MM.1S (cell line): ENCODE measurements around the gene IPO11.

Source experiments
- DNase-seq: peaks from one replicate; pipeline ENCODE4 v3.0.0-alpha.2; 2015
- H2AFZ ChIP-seq: fragments of 300-600 bp; sonication (generic); 2 replicates; pipeline ENCODE4 v1.6.0; 2016; ENCODE audit warnings: antibody characterized with exemption, low read length
- H3F3A ChIP-seq: fragments of 300-600 bp; sonication (generic); 2 replicates; pipeline ENCODE4 v1.6.1; 2016; ENCODE audit warnings: mild to moderate bottlenecking, antibody characterized with exemption, low read length, moderate library complexity, mixed read lengths; ENCODE audit not compliant: insufficient read depth
- H3K27ac ChIP-seq: fragments of 300-600 bp; sonication (generic); 2 replicates; pipeline ENCODE4 v1.5.1; 2016; ENCODE audit warnings: mild to moderate bottlenecking, low read length
- H3K27me3 ChIP-seq: fragments of 300-600 bp; sonication (generic); replicated peaks from 2 replicates; pipeline ENCODE4 v1.6.0; 2016; ENCODE audit warnings: low read length; ENCODE audit not compliant: insufficient read depth
- H3K36me3 ChIP-seq: fragments of 300-600 bp; sonication (generic); replicated peaks from 2 replicates; pipeline ENCODE4 v1.6.1; 2016; ENCODE audit warnings: mild to moderate bottlenecking, low read length, mixed read lengths; ENCODE audit not compliant: insufficient read depth
- H3K4me1 ChIP-seq: fragments of 300-600 bp; sonication (generic); 2 replicates; pipeline ENCODE4 v1.6.1; 2016; ENCODE audit warnings: low read length, mixed read lengths
- H3K4me2 ChIP-seq: fragments of 300-600 bp; sonication (generic); 2 replicates; pipeline ENCODE4 v1.6.0; 2016; ENCODE audit warnings: low read depth, low read length
- H3K4me3 ChIP-seq: fragments of 300-600 bp; sonication (generic); 2 replicates; pipeline ENCODE4 v1.5.1; 2016; ENCODE audit warnings: low read length, mixed read lengths
- H3K79me2 ChIP-seq: fragments of 300-600 bp; sonication (generic); 2 replicates; pipeline ENCODE4 v1.6.1; 2016; ENCODE audit warnings: mixed run types, low read length, mixed read lengths
- H3K9ac ChIP-seq: fragments of 300-600 bp; sonication (generic); 2 replicates; pipeline ENCODE4 v1.6.1; 2016; ENCODE audit warnings: low read length, mixed read lengths
- H3K9me2 ChIP-seq: fragments of 300-600 bp; sonication (generic); replicated peaks from 2 replicates; pipeline ENCODE4 v1.6.1; 2016; ENCODE audit warnings: mild to moderate bottlenecking, low read length, mixed read lengths; ENCODE audit not compliant: insufficient read depth
- H3K9me3 ChIP-seq: fragments of 300-600 bp; sonication (generic); replicated peaks from 2 replicates; pipeline ENCODE4 v1.6.1; 2016; ENCODE audit warnings: mild to moderate bottlenecking, low read length, mixed read lengths; ENCODE audit not compliant: insufficient read depth
- H4K20me1 ChIP-seq: fragments of 300-600 bp; sonication (generic); 2 replicates; pipeline ENCODE4 v1.6.1; 2016; ENCODE audit warnings: mild to moderate bottlenecking, low read length, moderate library complexity, mixed read lengths; ENCODE audit not compliant: insufficient read depth
- EZH2 ChIP-seq: fragments of 300-600 bp; sonication (generic); optimal IDR thresholded peaks from 2 replicates; pipeline ENCODE3; 2017; ENCODE audit warnings: low read depth, mild to moderate bottlenecking, antibody characterized with exemption, low read length, mixed read lengths
- EZH2phosphoT487 ChIP-seq: fragments of 300-600 bp; sonication (generic); IDR thresholded peaks from 2 replicates; pipeline ENCODE4 v1.6.1; 2018; ENCODE audit warnings: antibody characterized with exemption, low read length
- TF ChIP-seq, protein P1 (sequence below): fragments of 300-600 bp; sonication (generic); IDR thresholded peaks from 2 replicates; pipeline ENCODE4 v1.5.1; 2016; ENCODE audit warnings: antibody characterized with exemption, low read length, mixed read lengths

Gene IPO11

GRCh38 chr5:62581836-62582597, 169.5 kb downstream of the IPO11 start:
- peaks cover 59% of the 10 kb centered on the region for H3K4me1 ChIP-seq
- TF ChIP-seq EZH2phosphoT487 (no peak), EZH2 (no peak)
- no peak for DNase-seq
- H3K4me2 ChIP-seq: peak overlapping the region; percentile 29; the same call in 1 of the 2 replicates
- no peak overlapping the region for H3K4me3 ChIP-seq
- H3K27ac ChIP-seq: peak overlapping the region; percentile 28; the same call in 1 of the 2 replicates
- peaks cover 18% of the 10 kb centered on the region for H3F3A ChIP-seq
- H3K9me3 ChIP-seq: no peaks in the 10 kb centered on the region
- H3K36me3 ChIP-seq: no peaks in the 10 kb centered on the region
- no peak overlapping the region for H2AFZ ChIP-seq
- H4K20me1 ChIP-seq: no peaks in the 10 kb centered on the region
- no peaks in the 10 kb centered on the region for H3K9me2 ChIP-seq
- no peaks in the 10 kb centered on the region for H3K27me3 ChIP-seq
- peak overlapping the region; percentile 12; the same call in 1 of the 2 replicates for H3K9ac ChIP-seq
- H3K79me2 ChIP-seq: peaks cover 9% of the 10 kb centered on the region; the same call in 1 of the 2 replicates

- Histone ChIP-seq H3K36me3 (no peaks in the 10 kb centered on the region), H3K4me2 (no peak overlapping the region), H3K9me3 (no peaks in the 10 kb centered on the region), H3K9me2 (no peaks in the 10 kb centered on the region), H2AFZ (no peak overlapping the region), H3K4me1 (peaks cover 63% of the 10 kb centered on the region), H3K4me3 (no peak overlapping the region), H3K9ac (no peak overlapping the region), H3K79me2 (peaks cover 8% of the 10 kb centered on the region; the same call in 1 of the 2 replicates), H3F3A (peaks cover 29% of the 10 kb centered on the region), H3K27me3 (no peaks in the 10 kb centered on the region), H4K20me1 (no peaks in the 10 kb centered on the region), H3K27ac (no peak overlapping the region)
- TF ChIP-seq, protein P1, sequence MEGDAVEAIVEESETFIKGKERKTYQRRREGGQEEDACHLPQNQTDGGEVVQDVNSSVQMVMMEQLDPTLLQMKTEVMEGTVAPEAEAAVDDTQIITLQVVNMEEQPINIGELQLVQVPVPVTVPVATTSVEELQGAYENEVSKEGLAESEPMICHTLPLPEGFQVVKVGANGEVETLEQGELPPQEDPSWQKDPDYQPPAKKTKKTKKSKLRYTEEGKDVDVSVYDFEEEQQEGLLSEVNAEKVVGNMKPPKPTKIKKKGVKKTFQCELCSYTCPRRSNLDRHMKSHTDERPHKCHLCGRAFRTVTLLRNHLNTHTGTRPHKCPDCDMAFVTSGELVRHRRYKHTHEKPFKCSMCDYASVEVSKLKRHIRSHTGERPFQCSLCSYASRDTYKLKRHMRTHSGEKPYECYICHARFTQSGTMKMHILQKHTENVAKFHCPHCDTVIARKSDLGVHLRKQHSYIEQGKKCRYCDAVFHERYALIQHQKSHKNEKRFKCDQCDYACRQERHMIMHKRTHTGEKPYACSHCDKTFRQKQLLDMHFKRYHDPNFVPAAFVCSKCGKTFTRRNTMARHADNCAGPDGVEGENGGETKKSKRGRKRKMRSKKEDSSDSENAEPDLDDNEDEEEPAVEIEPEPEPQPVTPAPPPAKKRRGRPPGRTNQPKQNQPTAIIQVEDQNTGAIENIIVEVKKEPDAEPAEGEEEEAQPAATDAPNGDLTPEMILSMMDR: no peak
- no peak for TF ChIP-seq EZH2
- no peak for TF ChIP-seq EZH2phosphoT487
- no peak for DNase-seq
Measured at GRCh38 chr5:62584391-62584790, 171.8 kb downstream of the IPO11 start.

DNA sequence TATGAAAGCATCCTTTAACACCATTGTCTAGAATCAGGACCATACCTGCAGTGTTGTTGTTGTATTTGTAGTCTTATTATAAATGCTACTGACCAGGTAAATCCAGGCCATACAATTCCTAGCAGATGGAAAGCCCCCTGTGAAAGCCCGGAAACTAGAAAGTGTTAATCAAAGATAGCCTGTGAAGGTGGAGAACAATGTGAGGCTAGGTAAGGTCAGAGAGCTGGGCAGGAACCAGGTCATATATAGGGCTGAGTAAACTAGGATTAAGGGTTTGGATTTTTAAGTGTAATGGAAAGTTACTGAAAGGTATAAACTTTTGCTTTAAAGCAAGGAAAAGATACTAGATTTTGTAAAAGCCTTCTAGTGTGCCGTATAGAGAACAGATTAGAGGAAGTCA, 172.7 kb downstream of the IPO11 start:
- Histone ChIP-seq H2AFZ (no peak overlapping the region), H3K4me3 (no peak overlapping the region), H3K4me1 (peaks cover 63% of the 10 kb centered on the region), H4K20me1 (no peaks in the 10 kb centered on the region), H3K27ac (peak overlapping the region; percentile 50; the same call in 1 of the 2 replicates), H3K9ac (no peak overlapping the region), H3F3A (peaks cover 29% of the 10 kb centered on the region), H3K36me3 (no peaks in the 10 kb centered on the region), H3K9me2 (no peaks in the 10 kb centered on the region), H3K4me2 (peak overlapping the region; percentile 32), H3K9me3 (no peaks in the 10 kb centered on the region), H3K79me2 (0 out of 2 replicates have a peak, but pooled peaks cover 8% of the 10 kb centered on the region), H3K27me3 (no peaks in the 10 kb centered on the region)
- no peak for TF ChIP-seq EZH2phosphoT487
- TF ChIP-seq, protein P1: no peak
- no peak for TF ChIP-seq EZH2
- no peak for DNase-seq
